ENCODE data around the gene FATE1.

The FATE1 gene

DNA sequence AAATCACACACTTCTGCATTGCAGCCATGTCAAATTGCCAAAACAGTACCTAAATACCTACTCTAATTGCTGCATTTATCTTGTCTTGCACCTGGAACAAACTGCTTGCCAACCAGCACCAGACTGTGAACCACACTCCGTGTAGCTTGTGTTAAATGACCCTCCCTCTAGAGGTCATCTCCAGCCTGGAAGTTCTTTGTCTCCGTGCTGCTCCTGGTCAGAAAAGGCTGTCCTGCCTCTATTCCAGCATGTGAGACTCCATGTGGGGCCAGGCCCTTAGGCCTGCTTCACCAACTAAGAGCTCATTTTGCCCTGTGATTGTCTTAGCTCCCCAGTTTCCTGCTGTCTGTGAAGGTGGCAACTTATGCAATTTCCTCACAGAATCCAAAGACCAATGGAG, 47.0 kb downstream of the FATE1 start (continued):
- TF ChIP-seq REST (tag by site-specific recombination; IDR thresholded peaks at IDR 0.05) (no peak), BCL6B (tag by site-specific recombination; IDR thresholded peaks at IDR 0.05) (no peak), ZNF138 (tag by site-specific recombination; IDR thresholded peaks at IDR 0.05; ENCODE audit: borderline replicate concordance) (no peak), ZNF114 (tag by site-specific recombination; IDR thresholded peaks at IDR 0.05) (no peak), ZNF626 (tag by site-specific recombination; IDR thresholded peaks at IDR 0.05) (no peak), ZNF239 (tag by site-specific recombination; IDR thresholded peaks at IDR 0.05) (no peak)
- TF ChIP-seq, protein P1, sequence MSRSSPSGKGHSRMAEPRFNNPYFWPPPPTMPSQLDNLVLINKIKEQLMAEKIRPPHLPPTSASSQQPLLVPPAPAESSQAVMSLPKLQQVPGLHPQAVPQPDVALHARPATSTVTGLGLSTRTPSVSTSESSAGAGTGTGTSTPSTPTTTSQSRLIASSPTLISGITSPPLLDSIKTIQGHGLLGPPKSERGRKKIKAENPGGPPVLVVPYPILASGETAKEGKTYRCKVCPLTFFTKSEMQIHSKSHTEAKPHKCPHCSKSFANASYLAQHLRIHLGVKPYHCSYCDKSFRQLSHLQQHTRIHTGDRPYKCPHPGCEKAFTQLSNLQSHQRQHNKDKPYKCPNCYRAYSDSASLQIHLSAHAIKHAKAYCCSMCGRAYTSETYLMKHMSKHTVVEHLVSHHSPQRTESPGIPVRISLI (tag by site-specific recombination; IDR thresholded peaks at IDR 0.05) = no peak

GRCh38 chrX:151763711-151764110, 47.9 kb downstream of the FATE1 start:
- CTCF ChIA-PET = interaction anchor here (1.3 kb wide), 1 partner anchor 11 kb away, joined by 3 read pairs; no protein-coding TSS in a partner anchor
- TF ChIP-seq, protein P2, sequence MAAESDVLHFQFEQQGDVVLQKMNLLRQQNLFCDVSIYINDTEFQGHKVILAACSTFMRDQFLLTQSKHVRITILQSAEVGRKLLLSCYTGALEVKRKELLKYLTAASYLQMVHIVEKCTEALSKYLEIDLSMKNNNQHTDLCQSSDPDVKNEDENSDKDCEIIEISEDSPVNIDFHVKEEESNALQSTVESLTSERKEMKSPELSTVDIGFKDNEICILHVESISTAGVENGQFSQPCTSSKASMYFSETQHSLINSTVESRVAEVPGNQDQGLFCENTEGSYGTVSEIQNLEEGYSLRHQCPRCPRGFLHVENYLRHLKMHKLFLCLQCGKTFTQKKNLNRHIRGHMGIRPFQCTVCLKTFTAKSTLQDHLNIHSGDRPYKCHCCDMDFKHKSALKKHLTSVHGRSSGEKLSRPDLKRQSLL (tag by site-specific recombination; IDR thresholded peaks at IDR 0.05) = no peak
- TF ChIP-seq GLIS2 (tag by site-specific recombination; IDR thresholded peaks at IDR 0.05) (no peak), ZNF791 (tag by site-specific recombination; IDR thresholded peaks at IDR 0.05) (no peak), ZNF140 (tag by site-specific recombination; IDR thresholded peaks at IDR 0.05) (no peak)
- POLR2A ChIA-PET = no interaction called here
- no peaks in the 10 kb centered on the region for H3K4me1 ChIP-seq (ENCODE audit: control insufficient read depth, insufficient read depth, low read length)
- H3K9me3 ChIP-seq (ENCODE audit: control insufficient read depth, insufficient read depth, low read depth, low read length) = no peaks in the 10 kb centered on the region
- no peak overlapping the region for H3K4me3 ChIP-seq (ENCODE audit: low read depth, low read length)
- no peak overlapping the region for H3K27ac ChIP-seq (ENCODE audit: extremely low read depth, low read depth, low read length)
- H3K36me3 ChIP-seq (ENCODE audit: control insufficient read depth in 2 of 2, insufficient read depth in 1 of 2, low read length in 2 of 2) = no peaks in the 10 kb centered on the region

- CTCF ChIA-PET = interaction anchor here (1.0 to 1.2 kb wide), 2 partner anchors 13 to 867 kb away, joined by 3 to 4 read pairs; no protein-coding TSS in a partner anchor
- TF ChIP-seq ZNF266 (tag by site-specific recombination; IDR thresholded peaks at IDR 0.05; ENCODE audit: low read depth) = no peak
- no peak for TF ChIP-seq ZNF433 (tag by site-specific recombination; IDR thresholded peaks at IDR 0.05; ENCODE audit: low read depth)
- no peak for TF ChIP-seq ZNF175 (tag by site-specific recombination; IDR thresholded peaks at IDR 0.05)
- no peak for TF ChIP-seq ZNF623 (tag by site-specific recombination; IDR thresholded peaks at IDR 0.05)
- no peak for TF ChIP-seq SP7 (tag by site-specific recombination; IDR thresholded peaks at IDR 0.05)
- no peak for TF ChIP-seq REPIN1 (tag by site-specific recombination; IDR thresholded peaks at IDR 0.05; ENCODE audit: low read depth)
- TF ChIP-seq ZFP37 (tag by site-specific recombination; IDR thresholded peaks at IDR 0.05) = no peak
- TF ChIP-seq ZNF37A (tag by site-specific recombination; IDR thresholded peaks at IDR 0.05) = no peak
- TF ChIP-seq ZNF2 (tag by site-specific recombination; IDR thresholded peaks at IDR 0.05) = no peak
- TF ChIP-seq ZNF221 (tag by site-specific recombination; IDR thresholded peaks at IDR 0.05; ENCODE audit: borderline replicate concordance) = no peak
- TF ChIP-seq SETDB1 (IDR thresholded peaks at IDR 0.05; ENCODE audit: insufficient read length, low read length) = no peak
- TF ChIP-seq ZNF280D (tag by site-specific recombination; IDR thresholded peaks at IDR 0.05) = no peak
- TF ChIP-seq ZNF830 (tag by site-specific recombination; IDR thresholded peaks at IDR 0.05; ENCODE audit: low read depth) = no peak
These were observed 49.2 kb downstream of the FATE1 start for GRCh38 chrX:151765026-151765425.

More at GRCh38 chrX:151765026-151765425, 49.2 kb downstream of the FATE1 start:
- Histone ChIP-seq H3K9me3 (ENCODE audit: control insufficient read depth, insufficient read depth, low read depth, low read length) (no peaks in the 10 kb centered on the region), H3K4me1 (ENCODE audit: control insufficient read depth, insufficient read depth, low read length) (no peaks in the 10 kb centered on the region), H3K27ac (ENCODE audit: extremely low read depth, low read depth, low read length) (no peak overlapping the region), H3K4me3 (ENCODE audit: low read depth, low read length) (no peak overlapping the region), H3K36me3 (ENCODE audit: control insufficient read depth in 2 of 2, insufficient read depth in 1 of 2, low read length in 2 of 2) (no peaks in the 10 kb centered on the region)
- POLR2A ChIA-PET = no interaction called here
